ENCODE results near the gene MBNL1. TPM values are rescaled to one million over a fixed set of nuclear protein-coding genes. Genes with fewer than 3 reads are reported as not detected.
A peak's percentile ranks its signal among the peaks of the same experiment; 100 is the strongest.

The MBNL1 gene
- total and polyA plus RNA-seq, 2 of the 4 experiments (the other 2 are of a cell fraction): 127 to 664 TPM

GRCh38 chr3:152269831-152270734 is 1.4 kb downstream of the MBNL1 start:
- H3K14ac ChIP-seq (replicated peaks; ENCODE audit: low read depth, low read length): peak overlapping the region; percentile 96
- no peaks in the 10 kb centered on the region for H3K36me3 ChIP-seq (ENCODE audit: control insufficient read depth, insufficient read depth, low read length)
- no CpG with 5 or more reads among the region's 16 CpGs for WGBS, 2 experiments (ENCODE audit: extremely low coverage in 2 of 2, insufficient read length in 1 of 2)
- ChIA-PET CTCF (interaction anchor here (1.0 to 1.6 kb wide), 2 partner anchors 35 to 174 kb away, joined by 3 read pairs; no protein-coding TSS in a partner anchor), POLR2A (ENCODE audit: unreplicated experiment) (interaction anchor here (0.6 to 1.8 kb wide), 3 partner anchors 68 to 149 kb away, joined by 3 to 7 read pairs (median 3); no protein-coding TSS in a partner anchor)
- TSS peak; percentile 75 for BruUV-seq (replicated peaks)
- peak overlapping the region; percentile 99 for H3K9ac ChIP-seq (ENCODE audit: low read depth, low read length)
- peak overlapping the region; percentile 86 for H3K23ac ChIP-seq (ENCODE audit: low read depth, low read length)
- peak overlapping the region; percentile 95 for H4K5ac ChIP-seq (ENCODE audit: low read depth, low read length)
- H3K27me3 ChIP-seq (ENCODE audit: control insufficient read depth, insufficient read depth, low read length): no peaks in the 10 kb centered on the region
- H2BK5ac ChIP-seq (ENCODE audit: low read depth, low read length, poor library complexity, severe bottlenecking): peak overlapping the region; percentile 95
- intact Hi-C loops (cut with micrococcal nuclease): loop anchor here (1.0 to 10.0 kb wide), 6 partner anchors 55 to 305 kb away; no protein-coding TSS in a partner anchor
- peak overlapping the region; percentile 99 for H3K27ac ChIP-seq (ENCODE audit: insufficient read depth, low read length)
- peak overlapping the region; percentile 98 for H3K4me2 ChIP-seq (ENCODE audit: low read depth, low read length)
- H4K20me1 ChIP-seq (ENCODE audit: insufficient read depth, low read length): 0 out of 2 replicates have a peak, but pooled peaks cover 4% of the 10 kb centered on the region
- H4K8ac ChIP-seq (ENCODE audit: low read depth in 2 of 2, low read length in 2 of 2): peak overlapping the region; percentile 56 to 73
- H3K56ac ChIP-seq (ENCODE audit: extremely low read depth, insufficient read depth, low read length): peak overlapping the region; percentile 97
- peak overlapping the region; percentile 89 for H2BK120ac ChIP-seq (ENCODE audit: low read depth, low read length)
- DNase-seq (no peak), ATAC-seq (ENCODE audit: low read depth) (peak; percentile 12)
- in situ Hi-C loops (cut with MboI; ENCODE audit: low sequenced_read_pairs): no loop called here
- peak overlapping the region; percentile 80 for H2AK9ac ChIP-seq (replicated peaks; ENCODE audit: low read depth, low read length, poor library complexity)
- H3K9me3 ChIP-seq (ENCODE audit: control insufficient read depth, insufficient read depth, low read length): no peaks in the 10 kb centered on the region
- dilution Hi-C loops (cut with HindIII; ENCODE audit: low sequenced_read_pairs, unreplicated experiment): no loop called here
- peak overlapping the region; percentile 18 for H2AFZ ChIP-seq (replicated peaks; ENCODE audit: low read length, poor library complexity)
- peak overlapping the region; percentile 73 for H2BK15ac ChIP-seq (ENCODE audit: low read depth, low read length)
- H2BK20ac ChIP-seq (ENCODE audit: low read depth, low read length): peak overlapping the region; percentile 30; the same call in 1 of the 2 replicates
- peak overlapping the region; percentile 90 for H3K4ac ChIP-seq (ENCODE audit: low read depth, low read length)
- TF ChIP-seq BHLHE40 (IDR thresholded peaks at IDR 0.05; ENCODE audit: low read depth, low read length) (no peak), CEBPB (IDR thresholded peaks at IDR 0.05; ENCODE audit: low read depth, low read length) (no peak), FOS (IDR thresholded peaks at IDR 0.05; ENCODE audit: low read depth, low read length) (no peak), POLR2A (IDR thresholded peaks at IDR 0.05; ENCODE audit: low read depth, low read length) (peak; percentile 34; the same call in 1 of the 2 replicates), MXI1 (IDR thresholded peaks at IDR 0.05; ENCODE audit: borderline replicate concordance, low read depth, low read length) (no peak), USF2 (IDR thresholded peaks at IDR 0.05; ENCODE audit: low read depth, low read length) (peak; percentile 55)
- H3K79me1 ChIP-seq (ENCODE audit: low read depth in 1 of 2, low read length in 2 of 2): peaks cover 0 to 19% of the 10 kb centered on the region in 2 experiments; a peak in 3 of 4 replicates
- H2AK5ac ChIP-seq (ENCODE audit: low read depth, low read length): peak overlapping the region; percentile 62
- peaks cover 7% of the 10 kb centered on the region for H3K9me1 ChIP-seq (ENCODE audit: insufficient read depth, low read length)
- H3K4me3 ChIP-seq (ENCODE audit: insufficient read depth, low read depth, low read length): peak overlapping the region; percentile 88
- H3K18ac ChIP-seq (ENCODE audit: low read depth, low read length): peak overlapping the region; percentile 96
- peaks cover 7% of the 10 kb centered on the region for H3K4me1 ChIP-seq (ENCODE audit: control insufficient read depth, insufficient read depth, low read length)
- H4K91ac ChIP-seq (ENCODE audit: insufficient read depth, low read depth, low read length): peak overlapping the region; percentile 90
